Left ventricle myocardium inferior (tissue), 1 donor: Measurements from ENCODE around the gene ZFPL1. TPM values are rescaled to one million over a fixed set of nuclear protein-coding genes. Genes with fewer than 3 reads are reported as not detected.

Source experiments
- DNase-seq: peaks from one replicate; pipeline ENCODE4 v3.0.0-alpha.2; 2020
- H3K27ac ChIP-seq: fragments of 200-600 bp; replicated peaks from 2 replicates; pipeline ENCODE4 v1.8.0; 2021
- H3K27me3 ChIP-seq: fragments of 200-600 bp; 2 replicates; pipeline ENCODE4 v1.8.0; 2021; ENCODE audit warnings: low read depth
- H3K36me3 ChIP-seq: fragments of 200-600 bp; 2 replicates; pipeline ENCODE4 v1.8.0; 2021
- H3K4me1 ChIP-seq: fragments of 200-600 bp; 2 replicates; pipeline ENCODE4 v1.8.0; 2021
- H3K4me3 ChIP-seq: fragments of 200-600 bp; 2 replicates; pipeline ENCODE4 v1.8.0; 2021; ENCODE audit warnings: mild to moderate bottlenecking, moderate library complexity
- H3K9me3 ChIP-seq: fragments of 200-600 bp; replicated peaks from 2 replicates; pipeline ENCODE4 v1.8.0; 2021
- CTCF ChIP-seq: fragments of 200-600 bp; IDR thresholded peaks from 2 replicates; pipeline ENCODE4 v1.8.0; 2021; ENCODE audit warnings: antibody characterized with exemption, mild to moderate bottlenecking, borderline replicate concordance
- intact Hi-C: fragments of 100-400 bp; cut with micrococcal nuclease; formaldehyde crosslinking; loops from one replicate; pipeline ENCODE4 v1.11.0; 2022
- total RNA-seq: library from RNA; stranded (reverse); fragmentation: NEBNext Ultra II Directional; extraction: Animal tissue kit (Norgen Biotek cat#: 25700); gene quantifications from one replicate; pipeline ENCODE4 v1.2.1, GENCODE V29; 2021
- donor health status: DM: no; HTN: yes; CAD: no; lungs with severe emphysema.

The ZFPL1 gene
- total RNA-seq, 1 donor from 2014 or later, result 23.1 TPM

- intact Hi-C loops, result no loop called here
- Histone ChIP-seq H3K27me3 (no peaks in the 10 kb centered on the region), H3K4me3 (peak overlapping the region; percentile 92), H3K36me3 (peaks cover 54% of the 10 kb centered on the region), H3K9me3 (no peaks in the 10 kb centered on the region), H3K4me1 (peaks cover 60% of the 10 kb centered on the region), H3K27ac (peak overlapping the region; percentile 92)
- TF ChIP-seq CTCF, result no peak
- no peak for DNase-seq
Measured at GRCh38 chr11:65120831-65121230, 36.8 kb downstream of the ZFPL1 start.

- H3K4me3 ChIP-seq, result peak overlapping the region; percentile 92
- TF ChIP-seq CTCF, result no peak
- peak; percentile 17 for DNase-seq
- H3K9me3 ChIP-seq, result no peaks in the 10 kb centered on the region
- intact Hi-C loops, result no loop called here
- H3K4me1 ChIP-seq, result peaks cover 54% of the 10 kb centered on the region
- no peaks in the 10 kb centered on the region for H3K27me3 ChIP-seq
- H3K36me3 ChIP-seq, result peaks cover 58% of the 10 kb centered on the region
- peak overlapping the region; percentile 92 for H3K27ac ChIP-seq
Measured at GRCh38 chr11:65121447-65121864, 37.4 kb downstream of the ZFPL1 start.

- intact Hi-C loops, result no loop called here
- Histone ChIP-seq H3K27ac (peak within 1 kb of the TSS; percentile 92), H3K4me1 (peaks cover 48% of the 10 kb centered on the region), H3K27me3 (no peaks in the 10 kb centered on the region), H3K4me3 (peak within 1 kb of the TSS; percentile 92), H3K9me3 (no peaks in the 10 kb centered on the region), H3K36me3 (peaks cover 65% of the 10 kb centered on the region)
- peak; percentile 98 for DNase-seq
- TF ChIP-seq CTCF, result no peak
Measured at GRCh38 chr11:65121865-65122696, 38.1 kb downstream of the ZFPL1 start, which contains the start of the genes FAU and MRPL49. TSS of gene FAU (minus strand) at chr11:65122134. CDS start at chr11:65121813, 321 bp downstream. TSS of gene MRPL49 (plus strand) at chr11:65122321. CDS start at chr11:65122347, 26 bp downstream.

- H3K4me1 ChIP-seq, result peaks cover 37% of the 10 kb centered on the region
- intact Hi-C loops, result no loop called here
- TF ChIP-seq CTCF, result no peak
- H3K27me3 ChIP-seq, result no peaks in the 10 kb centered on the region
- H3K27ac ChIP-seq, result no peak overlapping the region
- H3K4me3 ChIP-seq, result no peak overlapping the region
- peaks cover 73% of the 10 kb centered on the region for H3K36me3 ChIP-seq
- no peak for DNase-seq
- H3K9me3 ChIP-seq, result no peaks in the 10 kb centered on the region
Measured at GRCh38 chr11:65124480-65125196, 40.6 kb downstream of the ZFPL1 start.

- Histone ChIP-seq H3K27ac (no peak overlapping the region), H3K36me3 (peaks cover 73% of the 10 kb centered on the region), H3K4me1 (peaks cover 29% of the 10 kb centered on the region), H3K9me3 (no peaks in the 10 kb centered on the region), H3K4me3 (no peak overlapping the region), H3K27me3 (no peaks in the 10 kb centered on the region)
- no peak for DNase-seq
- intact Hi-C loops, result no loop called here
- TF ChIP-seq CTCF, result no peak
Measured at GRCh38 chr11:65125197-65126056, 41.4 kb downstream of the ZFPL1 start.
